ENCODE measurements around the gene PRPF6.

DNA sequence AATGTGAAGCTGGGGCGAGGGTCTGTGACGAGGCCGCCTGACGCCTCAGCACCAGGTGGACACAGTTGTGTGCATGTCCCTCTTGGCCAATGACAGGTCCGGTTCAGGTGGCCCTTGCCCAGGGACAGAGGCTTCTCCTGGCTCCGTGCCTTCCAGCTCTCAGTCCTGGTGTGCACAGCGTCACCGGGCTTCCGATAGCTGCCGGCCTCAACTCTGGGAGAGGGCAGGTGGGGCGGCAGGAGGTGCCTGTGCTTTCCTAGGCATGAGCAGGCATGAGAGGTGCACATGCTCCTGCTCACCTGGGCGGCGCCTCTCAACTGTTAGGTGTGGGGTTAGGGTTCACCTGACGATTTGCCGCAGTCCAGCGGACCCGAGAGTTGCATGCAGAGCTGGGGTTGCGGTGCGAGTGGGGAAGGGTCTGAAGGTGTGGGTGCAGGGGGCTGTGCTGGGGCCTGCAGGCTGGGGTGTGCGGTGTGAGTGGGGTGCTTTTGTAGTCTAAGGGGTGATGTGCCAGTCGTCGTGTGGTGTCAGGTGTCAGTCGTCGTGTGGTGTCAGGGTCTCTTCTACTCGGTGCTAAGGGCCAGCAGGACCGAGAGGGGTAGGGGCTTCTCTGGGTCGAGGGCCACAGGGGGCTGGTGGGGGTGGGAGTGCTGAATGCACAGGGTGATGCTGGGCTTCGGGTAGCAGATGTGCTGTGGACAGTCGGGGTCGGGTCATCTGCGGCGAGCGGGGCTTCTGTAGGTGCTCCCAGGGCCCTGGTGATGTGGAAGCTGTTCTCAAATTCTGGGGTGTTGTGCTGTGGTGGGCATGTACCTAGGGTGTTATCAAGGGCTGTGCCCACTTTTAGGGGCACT is 72.3 kb downstream of the PRPF6 start:
- TF ChIP-seq, protein P1, sequence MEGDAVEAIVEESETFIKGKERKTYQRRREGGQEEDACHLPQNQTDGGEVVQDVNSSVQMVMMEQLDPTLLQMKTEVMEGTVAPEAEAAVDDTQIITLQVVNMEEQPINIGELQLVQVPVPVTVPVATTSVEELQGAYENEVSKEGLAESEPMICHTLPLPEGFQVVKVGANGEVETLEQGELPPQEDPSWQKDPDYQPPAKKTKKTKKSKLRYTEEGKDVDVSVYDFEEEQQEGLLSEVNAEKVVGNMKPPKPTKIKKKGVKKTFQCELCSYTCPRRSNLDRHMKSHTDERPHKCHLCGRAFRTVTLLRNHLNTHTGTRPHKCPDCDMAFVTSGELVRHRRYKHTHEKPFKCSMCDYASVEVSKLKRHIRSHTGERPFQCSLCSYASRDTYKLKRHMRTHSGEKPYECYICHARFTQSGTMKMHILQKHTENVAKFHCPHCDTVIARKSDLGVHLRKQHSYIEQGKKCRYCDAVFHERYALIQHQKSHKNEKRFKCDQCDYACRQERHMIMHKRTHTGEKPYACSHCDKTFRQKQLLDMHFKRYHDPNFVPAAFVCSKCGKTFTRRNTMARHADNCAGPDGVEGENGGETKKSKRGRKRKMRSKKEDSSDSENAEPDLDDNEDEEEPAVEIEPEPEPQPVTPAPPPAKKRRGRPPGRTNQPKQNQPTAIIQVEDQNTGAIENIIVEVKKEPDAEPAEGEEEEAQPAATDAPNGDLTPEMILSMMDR (IDR thresholded peaks at IDR 0.05): no peak
- TF ChIP-seq POLR2A (IDR thresholded peaks at IDR 0.05): no peak

Data from body of pancreas (tissue), 4 donors.